Activated CD4-positive, CD25-positive, alpha-beta regulatory T cell (primary cell): Measurements from ENCODE around the gene DDX28.
"Not testable (repeated sequence)": the region's sequence is repeated elsewhere in the genome, so short reads cannot be mapped to it uniquely, and the experiment has no call there.

Source experiments
- DNase-seq, 4 experiments: peaks; one replicate each; lab custom pipeline; 2025; lab: John Stamatoyannopoulos, UW

Gene DDX28

GRCh38 chr16:67994040-67994408 is 29.0 kb downstream of the DDX28 start:
- not testable (repeated sequence) for DNase-seq

GRCh38 chr16:67993207-67994039 is 29.6 kb downstream of the DDX28 start:
- DNase-seq: peak; percentile 65 to 70 (median 68)

- no peak for DNase-seq
Observed at GRCh38 chr16:67992661-67993206, 30.3 kb downstream of the DDX28 start.

- no peak for DNase-seq
Observed at GRCh38 chr16:67990018-67990386, 33.0 kb downstream of the DDX28 start.

GRCh38 chr16:67989322-67990017 is 33.6 kb downstream of the DDX28 start:
- no peak for DNase-seq

GRCh38 chr16:67988675-67989074 is 34.4 kb downstream of the DDX28 start:
- no peak for DNase-seq

- DNase-seq: no peak
Observed at GRCh38 chr16:67987460-67988160, 35.4 kb downstream of the DDX28 start.

- DNase-seq: no peak
Observed at GRCh38 chr16:67986949-67987348, 36.1 kb downstream of the DDX28 start.

GRCh38 chr16:67982011-67982696 is 40.9 kb downstream of the DDX28 start:
- no peak for DNase-seq

GRCh38 chr16:67979955-67980678 is 42.9 kb downstream of the DDX28 start, which contains the start of gene DPEP3:
Gene DPEP3 (minus strand): TSS chr16:67980499. CDS start chr16:67980380, 119 bp downstream.
- DNase-seq: no peak

GRCh38 chr16:67977469-67978227 is 45.4 kb downstream of the DDX28 start:
- DNase-seq: no peak

- DNase-seq: no peak
Observed at GRCh38 chr16:67977005-67977404, 46.0 kb downstream of the DDX28 start.

GRCh38 chr16:67976205-67976604 is 46.8 kb downstream of the DDX28 start:
- DNase-seq: no peak

GRCh38 chr16:67975321-67976105 is 47.5 kb downstream of the DDX28 start:
- no peak for DNase-seq

GRCh38 chr16:67972285-67972684 is 50.7 kb downstream of the DDX28 start:
- not testable (repeated sequence) for DNase-seq

GRCh38 chr16:67971111-67971510 is 51.9 kb downstream of the DDX28 start:
- DNase-seq: no peak
